Breast epithelium (tissue), 4 donors: Measurements from ENCODE around the gene TNS4. TPM values are rescaled to one million over a fixed set of nuclear protein-coding genes. Genes with fewer than 3 reads are reported as not detected.

ENCODE experiments used
- DNase-seq, 2 donors: peaks; one replicate each; pipeline ENCODE4 v3.0.0-alpha.2; 2019; ENCODE audit warnings: low spot score in 2 of 2
- H3K27ac ChIP-seq, 2 donors: fragments of 200-600 bp; sonication (generic) in 1 of 2; one replicate each; pipeline ENCODE4 v1.5.1; 2016 to 2019; ENCODE audit warnings: mild to moderate bottlenecking in 1 of 2
- H3K27me3 ChIP-seq, 2 donors: fragments of 200-600 bp; sonication (generic) in 1 of 2; one replicate each; pipeline versions ENCODE4 v1.5.1 to v1.6.0; 2017 to 2019; ENCODE audit warnings: control low read depth in 1 of 2, mild to moderate bottlenecking in 1 of 2
- H3K36me3 ChIP-seq: fragments of 200-600 bp; one replicate; pipeline ENCODE4 v1.5.1; 2019
- H3K4me1 ChIP-seq, 2 donors: fragments of 200-600 bp; sonication (generic); one replicate each; pipeline ENCODE4 v1.5.1; 2016 to 2019; ENCODE audit warnings: control low read depth in 1 of 2
- H3K4me3 ChIP-seq, 3 donors: fragments of 200-600 bp; sonication (generic); 1 replicate in 2 of 3; 2 replicates in 1 of 3; pipeline ENCODE4 v1.5.1; 2016 to 2019; ENCODE audit warnings: mild to moderate bottlenecking in 3 of 3, moderate library complexity in 2 of 3
- H3K9me3 ChIP-seq, 2 donors: fragments of 200-600 bp; sonication (generic) in 1 of 2; one replicate each; pipeline ENCODE4 v1.5.1; 2016 to 2019; ENCODE audit warnings: control low read depth in 1 of 2
- CTCF ChIP-seq, 3 donors: fragments of 450-650 bp; IDR thresholded peaks; one replicate each; pipeline ENCODE4 v1.5.1; 2016 to 2017; ENCODE audit warnings: antibody characterized with exemption in 3 of 3, mild to moderate bottlenecking in 3 of 3, moderate library complexity in 3 of 3
- POLR2A ChIP-seq: fragments of 450-650 bp; IDR thresholded peaks from one replicate; pipeline ENCODE4 v1.6.1; 2016; ENCODE audit warnings: antibody characterized with exemption, mild to moderate bottlenecking, moderate library complexity
- POLR2AphosphoS5 ChIP-seq, 3 donors: sonication (generic); formaldehyde crosslinking; IDR thresholded peaks; one replicate each; pipeline ENCODE4 v1.6.1; 2017; ENCODE audit warnings: antibody characterized with exemption in 3 of 3
- intact Hi-C: fragments of 100-400 bp; cut with DNase I; formaldehyde crosslinking; loops from one replicate; pipeline ENCODE4 v1.15.1; 2023; ENCODE audit warnings: low total_unique reads
- total RNA-seq, 3 donors: library from RNA; depleted of rRNA; stranded (reverse); fragments of >200 nt; gene quantifications; one replicate each; pipeline ENCODE4 v1.1.0, GENCODE V29; 2016

TNS4 gene
- total RNA-seq, 3 donors from 2014 or later: 30.5 to 52.2 TPM; not detected in 1

GRCh38 chr17:40464392-40464855, 37.0 kb downstream of the TNS4 start:
- H3K27me3 ChIP-seq: no peaks in the 10 kb centered on the region
- peak overlapping the region; percentile 7 to 71 for H3K27ac ChIP-seq
- H3K36me3 ChIP-seq: no peaks in the 10 kb centered on the region
- no peaks in the 10 kb centered on the region for H3K9me3 ChIP-seq
- no peak for DNase-seq
- intact Hi-C loops: no loop called here
- peaks cover 0 to 3% of the 10 kb centered on the region in 2 donors for H3K4me1 ChIP-seq
- TF ChIP-seq CTCF (IDR thresholded peaks at IDR 0.05) (no peak), POLR2AphosphoS5 (IDR thresholded peaks at IDR 0.05) (peak in 2 of 3 donors; percentile 4 to 14), POLR2A (no peak)
- H3K4me3 ChIP-seq: no peak overlapping the region

- H3K36me3 ChIP-seq: no peaks in the 10 kb centered on the region
- peak overlapping the region; percentile 50 to 80 for H3K27ac ChIP-seq
- intact Hi-C loops: no loop called here
- peaks cover 0 to 4% of the 10 kb centered on the region in 2 donors for H3K4me1 ChIP-seq
- DNase-seq: no peak
- H3K4me3 ChIP-seq: no peak overlapping the region
- no peak for TF ChIP-seq CTCF (IDR thresholded peaks at IDR 0.05)
- TF ChIP-seq POLR2AphosphoS5 (IDR thresholded peaks at IDR 0.05): no peak
- TF ChIP-seq POLR2A: no peak
- no peaks in the 10 kb centered on the region for H3K27me3 ChIP-seq
- no peaks in the 10 kb centered on the region for H3K9me3 ChIP-seq
These were observed 38.3 kb downstream of the TNS4 start for GRCh38 chr17:40463122-40463550.

GRCh38 chr17:40462343-40463121, 38.9 kb downstream of the TNS4 start:
- no peaks in the 10 kb centered on the region for H3K36me3 ChIP-seq
- peaks cover 3 to 4% of the 10 kb centered on the region in 2 donors for H3K4me1 ChIP-seq
- no peak for DNase-seq
- H3K27me3 ChIP-seq: no peaks in the 10 kb centered on the region
- intact Hi-C loops: no loop called here
- H3K9me3 ChIP-seq: no peaks in the 10 kb centered on the region
- TF ChIP-seq POLR2A (no peak), POLR2AphosphoS5 (IDR thresholded peaks at IDR 0.05) (peak in 2 of 3 donors; percentile 4 to 9)
- H3K27ac ChIP-seq: peak overlapping the region; percentile 50 to 80
- no peak overlapping the region for H3K4me3 ChIP-seq

- DNase-seq: no peak
- Histone ChIP-seq H3K4me1 (peaks cover 4 to 5% of the 10 kb centered on the region in 2 donors), H3K27me3 (no peaks in the 10 kb centered on the region), H3K27ac (peak overlapping the region; percentile 50 to 80), H3K4me3 (no peak overlapping the region), H3K9me3 (no peaks in the 10 kb centered on the region), H3K36me3 (no peaks in the 10 kb centered on the region)
- intact Hi-C loops: no loop called here
- TF ChIP-seq POLR2AphosphoS5 (IDR thresholded peaks at IDR 0.05): peak in 1 of 3 donors; percentile 31
- TF ChIP-seq POLR2A: no peak
- TF ChIP-seq CTCF (IDR thresholded peaks at IDR 0.05): no peak
These were observed 39.6 kb downstream of the TNS4 start for GRCh38 chr17:40461732-40462342.

- Histone ChIP-seq H3K4me1 (peaks cover 4 to 10% of the 10 kb centered on the region in 2 donors), H3K36me3 (no peaks in the 10 kb centered on the region), H3K27ac (peak overlapping the region; percentile 54 to 80), H3K4me3 (no peak overlapping the region), H3K27me3 (no peaks in the 10 kb centered on the region), H3K9me3 (no peaks in the 10 kb centered on the region)
- intact Hi-C loops: no loop called here
- TF ChIP-seq CTCF (IDR thresholded peaks at IDR 0.05): peak in 1 of 3 donors; percentile 3
- TF ChIP-seq POLR2AphosphoS5 (IDR thresholded peaks at IDR 0.05): peak in 2 of 3 donors; percentile 20 to 25
- no peak for TF ChIP-seq POLR2A
- DNase-seq: no peak
These were observed 40.3 kb downstream of the TNS4 start for GRCh38 chr17:40460968-40461731.
